SU-DHL-6 (cell line): ENCODE results near the gene OR1K1.
"Not testable (repeated sequence)": the region's sequence is repeated elsewhere in the genome, so short reads cannot be mapped to it uniquely, and the experiment has no call there.

Experiments
- H2AFZ ChIP-seq: fragments of 200-600 bp; sonication (generic); 2 replicates; pipeline ENCODE4 v1.6.1; 2014; ENCODE audit warnings: low read depth, mild to moderate bottlenecking, moderate library complexity, mixed read lengths, antibody characterized with exemption, low read length; ENCODE audit not compliant: severe bottlenecking
- H3F3A ChIP-seq: fragments of 200-600 bp; shearing (Covaris generic); 2 replicates; pipeline ENCODE4 v1.6.0; 2016; ENCODE audit warnings: antibody characterized with exemption, mild to moderate bottlenecking; ENCODE audit not compliant: insufficient read depth
- H3K27ac ChIP-seq: fragments of 200-600 bp; sonication (generic); 2 replicates; pipeline ENCODE4 v1.5.1; 2016; ENCODE audit warnings: low read depth, mild to moderate bottlenecking, low read length, moderate library complexity, mixed read lengths
- H3K27me3 ChIP-seq: fragments of 200-600 bp; sonication (generic), shearing (Covaris generic); 2 replicates; pipeline ENCODE4 v1.6.0; 2014; ENCODE audit warnings: mild to moderate bottlenecking, low read length
- H3K36me3 ChIP-seq: fragments of 200-600 bp; sonication (generic); 2 replicates; pipeline ENCODE4 v1.6.1; 2014; ENCODE audit warnings: mild to moderate bottlenecking, low read length, mixed read lengths
- H3K4me2 ChIP-seq: fragments of 300-600, 200-600 bp; shearing (Covaris generic), sonication (generic); 2 replicates; pipeline ENCODE4 v1.6.0; 2014; ENCODE audit warnings: low read length, low read depth, mild to moderate bottlenecking; ENCODE audit not compliant: poor library complexity, severe bottlenecking
- H3K4me3 ChIP-seq: fragments of 200-600 bp; sonication (generic); 2 replicates; pipeline ENCODE4 v1.5.1; 2014; ENCODE audit warnings: antibody characterized with exemption, low read length, mild to moderate bottlenecking, mixed read lengths; ENCODE audit not compliant: insufficient read depth, poor library complexity, severe bottlenecking
- H3K79me2 ChIP-seq: fragments of 200-600 bp; sonication (generic); 2 replicates; pipeline ENCODE4 v1.6.1; 2014; ENCODE audit warnings: mild to moderate bottlenecking, low read length, moderate library complexity; ENCODE audit not compliant: insufficient read depth
- H3K9ac ChIP-seq: fragments of 200-600 bp; sonication (generic); 2 replicates; pipeline ENCODE4 v1.7.0; 2014; ENCODE audit warnings: mild to moderate bottlenecking, low read length
- H3K9me2 ChIP-seq: fragments of 200-600 bp; sonication (generic); replicated peaks from 2 replicates; pipeline ENCODE4 v1.6.1; 2014; ENCODE audit warnings: low read length; ENCODE audit not compliant: insufficient read depth
- H3K9me3 ChIP-seq: fragments of 200-600 bp; sonication (generic); 2 replicates; pipeline ENCODE4 v1.6.1; 2014; ENCODE audit warnings: low read length, mixed read lengths; ENCODE audit not compliant: insufficient read depth
- H4K20me1 ChIP-seq: fragments of 200-600 bp; sonication (generic); 2 replicates; pipeline ENCODE4 v1.6.1; 2014; ENCODE audit warnings: low read depth, mild to moderate bottlenecking, antibody characterized with exemption, low read length, moderate library complexity, mixed read lengths
- EZH2phosphoT487 ChIP-seq: fragments of 200-600 bp; sonication (generic), shearing (Covaris generic); conservative IDR thresholded peaks from 2 replicates; pipeline ENCODE4 v1.6.1; 2018; ENCODE audit warnings: mild to moderate bottlenecking, antibody characterized with exemption, low read length, moderate library complexity, mixed read lengths
- TF ChIP-seq, protein P1 (sequence below): fragments of 200-600 bp; sonication (generic); IDR thresholded peaks from one replicate; pipeline ENCODE4 v1.5.1; 2017; ENCODE audit warnings: antibody characterized with exemption, mild to moderate bottlenecking, low read length, moderate library complexity; ENCODE audit not compliant: insufficient read depth, poor library complexity, severe bottlenecking

Gene OR1K1

DNA sequence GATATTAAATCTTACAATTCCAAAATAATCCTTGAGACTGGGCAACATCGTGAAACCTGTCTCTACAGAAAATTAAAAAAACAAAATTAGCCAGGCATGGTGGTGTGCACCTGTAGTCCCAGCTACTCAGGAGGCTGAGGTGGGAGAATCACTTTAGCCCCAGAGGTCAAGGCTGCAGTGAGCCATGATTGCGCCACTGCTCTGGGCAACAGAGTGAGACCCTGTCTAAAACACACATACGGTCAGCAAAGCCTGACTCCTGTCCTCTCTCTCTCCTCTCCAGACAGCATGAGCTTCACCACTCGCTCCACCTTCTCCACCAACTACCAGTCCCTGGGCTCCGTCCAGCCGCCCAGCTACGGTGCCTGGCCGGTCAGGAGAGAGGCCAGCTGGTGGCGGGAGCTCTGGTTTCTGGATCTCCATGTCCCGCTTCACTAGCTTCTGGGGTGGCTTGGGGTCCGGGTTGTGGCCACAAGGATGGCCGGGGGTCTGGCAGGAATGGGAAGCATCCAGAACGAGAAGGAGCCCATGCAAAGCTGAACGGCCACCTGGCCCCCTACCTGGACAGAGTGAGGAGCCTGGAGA, 37.4 kb downstream of the OR1K1 start:
- H3K9me3 ChIP-seq: no peaks in the 10 kb centered on the region
- H3K4me2 ChIP-seq: no peak overlapping the region
- H3K9me2 ChIP-seq: no peaks in the 10 kb centered on the region
- no peak for TF ChIP-seq EZH2phosphoT487
- TF ChIP-seq, protein P1, sequence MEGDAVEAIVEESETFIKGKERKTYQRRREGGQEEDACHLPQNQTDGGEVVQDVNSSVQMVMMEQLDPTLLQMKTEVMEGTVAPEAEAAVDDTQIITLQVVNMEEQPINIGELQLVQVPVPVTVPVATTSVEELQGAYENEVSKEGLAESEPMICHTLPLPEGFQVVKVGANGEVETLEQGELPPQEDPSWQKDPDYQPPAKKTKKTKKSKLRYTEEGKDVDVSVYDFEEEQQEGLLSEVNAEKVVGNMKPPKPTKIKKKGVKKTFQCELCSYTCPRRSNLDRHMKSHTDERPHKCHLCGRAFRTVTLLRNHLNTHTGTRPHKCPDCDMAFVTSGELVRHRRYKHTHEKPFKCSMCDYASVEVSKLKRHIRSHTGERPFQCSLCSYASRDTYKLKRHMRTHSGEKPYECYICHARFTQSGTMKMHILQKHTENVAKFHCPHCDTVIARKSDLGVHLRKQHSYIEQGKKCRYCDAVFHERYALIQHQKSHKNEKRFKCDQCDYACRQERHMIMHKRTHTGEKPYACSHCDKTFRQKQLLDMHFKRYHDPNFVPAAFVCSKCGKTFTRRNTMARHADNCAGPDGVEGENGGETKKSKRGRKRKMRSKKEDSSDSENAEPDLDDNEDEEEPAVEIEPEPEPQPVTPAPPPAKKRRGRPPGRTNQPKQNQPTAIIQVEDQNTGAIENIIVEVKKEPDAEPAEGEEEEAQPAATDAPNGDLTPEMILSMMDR: no peak
- H3K4me3 ChIP-seq: no peak overlapping the region
- no peaks in the 10 kb centered on the region for H3K27me3 ChIP-seq
- no peaks in the 10 kb centered on the region for H3K36me3 ChIP-seq
- no peak overlapping the region for H3K9ac ChIP-seq
- H3K27ac ChIP-seq: no peak overlapping the region
- no peaks in the 10 kb centered on the region; the same call in 1 of the 2 replicates for H3F3A ChIP-seq
- no peak overlapping the region for H2AFZ ChIP-seq
- H3K79me2 ChIP-seq: no peaks in the 10 kb centered on the region
- no peaks in the 10 kb centered on the region for H4K20me1 ChIP-seq

DNA sequence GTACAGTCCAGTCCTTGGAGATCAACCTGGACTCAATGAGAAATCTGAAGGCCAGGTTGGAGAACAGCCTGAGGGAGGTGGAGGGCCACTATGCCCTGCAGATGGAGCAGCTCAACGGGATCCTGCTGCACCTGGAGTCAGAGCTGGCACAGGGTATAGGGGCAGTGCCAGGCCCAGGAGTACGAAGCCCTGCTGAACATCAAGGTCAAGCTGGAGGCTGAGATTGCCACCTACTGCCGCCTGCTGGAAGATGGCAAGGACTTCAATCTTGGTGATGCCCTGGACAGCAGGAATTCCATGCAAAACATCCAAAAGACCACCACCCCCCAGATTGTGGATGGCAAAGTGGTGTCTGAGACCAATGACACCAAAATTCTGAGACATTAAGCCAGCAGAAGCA, 38.5 kb downstream of the OR1K1 start:
- H4K20me1 ChIP-seq, H3K9me3 ChIP-seq, H3K27ac ChIP-seq, H3K79me2 ChIP-seq, H3K4me3 ChIP-seq, H3K4me2 ChIP-seq, H3K9ac ChIP-seq, H3K36me3 ChIP-seq, H3F3A ChIP-seq, H3K27me3 ChIP-seq, H2AFZ ChIP-seq, H3K9me2 ChIP-seq: not testable (repeated sequence)

DNA sequence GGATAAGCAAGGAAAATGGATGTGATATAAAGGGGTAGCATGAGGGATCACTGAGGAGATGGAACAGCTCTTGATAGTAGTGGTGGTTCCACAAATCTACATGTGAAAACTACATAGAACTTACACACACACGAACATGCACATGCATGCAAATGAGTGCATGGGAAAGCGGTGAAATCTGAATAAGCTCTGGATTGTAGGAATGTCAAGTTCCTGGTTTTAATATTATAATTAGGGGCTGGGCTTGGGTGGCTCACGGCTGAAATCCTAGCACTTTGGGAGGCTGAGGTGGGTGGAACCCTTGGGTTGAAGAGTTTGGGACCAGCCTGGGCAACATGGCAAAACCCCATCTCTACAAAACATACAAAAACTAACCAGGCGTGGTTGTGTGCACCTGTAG, 41.6 kb downstream of the OR1K1 start:
- H3K27ac ChIP-seq: no peak overlapping the region
- no peak overlapping the region for H3K4me2 ChIP-seq
- no peak overlapping the region for H2AFZ ChIP-seq
- no peaks in the 10 kb centered on the region for H3K79me2 ChIP-seq
- no peak overlapping the region for H3K4me3 ChIP-seq
- H3K36me3 ChIP-seq: no peaks in the 10 kb centered on the region
- no peak overlapping the region for H3K9ac ChIP-seq
- H3K27me3 ChIP-seq: no peaks in the 10 kb centered on the region
- H3K9me2 ChIP-seq: no peaks in the 10 kb centered on the region
- H3F3A ChIP-seq: 0 out of 2 replicates have a peak, but pooled peaks cover 9% of the 10 kb centered on the region
- TF ChIP-seq, protein P1: no peak
- TF ChIP-seq EZH2phosphoT487: no peak
- no peaks in the 10 kb centered on the region for H3K9me3 ChIP-seq
- H4K20me1 ChIP-seq: no peaks in the 10 kb centered on the region

DNA sequence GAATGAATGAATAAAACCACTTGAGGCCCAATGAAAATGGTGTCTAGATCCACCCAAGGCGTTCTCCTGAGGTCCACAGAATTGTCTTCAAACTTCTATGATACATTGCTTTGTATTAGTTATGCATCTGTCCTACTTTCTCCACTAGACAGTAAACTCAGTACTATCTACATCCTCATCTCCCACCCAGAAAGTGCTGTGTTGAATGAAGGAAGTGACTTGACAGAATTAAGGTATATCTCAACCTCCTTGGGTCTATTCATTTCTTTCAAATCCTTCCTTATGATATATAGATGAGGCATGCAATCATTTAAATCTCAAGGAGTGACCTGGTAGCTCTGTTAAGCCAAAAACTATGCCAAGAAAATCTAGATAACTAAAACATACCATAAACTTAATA, 44.2 kb downstream of the OR1K1 start:
- Histone ChIP-seq H4K20me1 (peaks cover 6% of the 10 kb centered on the region; the same call in 1 of the 2 replicates), H3K4me3 (no peak overlapping the region), H3K79me2 (no peaks in the 10 kb centered on the region), H3K36me3 (peaks cover 24% of the 10 kb centered on the region; the same call in 1 of the 2 replicates), H2AFZ (no peak overlapping the region), H3F3A (peaks cover 20% of the 10 kb centered on the region; the same call in 1 of the 2 replicates), H3K9ac (no peak overlapping the region), H3K27me3 (no peaks in the 10 kb centered on the region), H3K27ac (no peak overlapping the region), H3K9me2 (no peaks in the 10 kb centered on the region), H3K4me2 (no peak overlapping the region), H3K9me3 (no peaks in the 10 kb centered on the region)
- TF ChIP-seq, protein P1: no peak
- no peak for TF ChIP-seq EZH2phosphoT487
